H1 (cell line): ENCODE results near the gene GFM1. TPM values are rescaled to one million over a fixed set of nuclear protein-coding genes. Genes with fewer than 3 reads are reported as not detected.

Source experiments
- CTCF ChIA-PET: fragments of 300-600 bp; sonication (Branson Sonifier 250); formaldehyde crosslinking; loops from one replicate; lab custom pipeline; 2021; ENCODE audit not compliant: partially characterized antibody; lab: Charles Lee
- POLR2A ChIA-PET: fragments of 300-600 bp; sonication (Branson Sonifier 250); formaldehyde crosslinking; loops from one replicate; lab custom pipeline; 2021; ENCODE audit warnings: inconsistent platforms; ENCODE audit not compliant: partially characterized antibody; lab: Charles Lee
- DNase-seq, 2 experiments: peaks; one replicate each; pipeline versions ENCODE4 v3.0.0 to v3.0.0-alpha.2; 2010 to 2022; ENCODE audit warnings: low spot score in 2 of 2, low read depth in 1 of 2, mixed read lengths in 1 of 2
- FAIRE-seq: peaks from 2 replicates; lab custom pipeline; 2011; peaks lifted over from hg19 to GRCh38; lab: Jason Lieb, UNC
- H2AFZ ChIP-seq: 2 replicates; pipeline ENCODE4 v1.8.1; 2012; ENCODE audit warnings: low read length, inconsistent platforms
- H2AK5ac ChIP-seq: 2 replicates; pipeline ENCODE4 v1.6.1; 2013; ENCODE audit warnings: low read depth, low read length
- H2BK120ac ChIP-seq: replicated peaks from 2 replicates; pipeline ENCODE3; 2013; ENCODE audit warnings: low read depth, low read length, inconsistent platforms
- H2BK12ac ChIP-seq: 2 replicates; pipeline ENCODE4 v1.6.1; 2013; ENCODE audit warnings: low read depth, low read length
- H2BK15ac ChIP-seq: 2 replicates; pipeline ENCODE4 v1.6.1; 2013; ENCODE audit warnings: low read length
- H2BK20ac ChIP-seq: 2 replicates; pipeline ENCODE4 v1.6.1; 2013; ENCODE audit warnings: low read length
- H2BK5ac ChIP-seq: 2 replicates; pipeline ENCODE4 v1.6.1; 2013; ENCODE audit warnings: low read depth, low read length
- H3K14ac ChIP-seq: 2 replicates; pipeline ENCODE4 v1.6.1; 2013; ENCODE audit warnings: inconsistent platforms; ENCODE audit not compliant: insufficient read length
- H3K18ac ChIP-seq: 2 replicates; pipeline ENCODE4 v1.6.1; 2013; ENCODE audit warnings: low read length; ENCODE audit errors: extremely low read depth
- H3K23ac ChIP-seq: 2 replicates; pipeline ENCODE4 v1.6.1; 2013; ENCODE audit warnings: inconsistent platforms; ENCODE audit not compliant: insufficient read length
- H3K23me2 ChIP-seq: 2 replicates; pipeline ENCODE4 v1.6.1; 2013; ENCODE audit warnings: low read depth, low read length
- H3K27ac ChIP-seq: 2 replicates; pipeline ENCODE4 v1.6.1; 2011; ENCODE audit warnings: low read depth, low read length, inconsistent platforms
- H3K27me3 ChIP-seq, 4 experiments: replicated peaks in 1 of 4; 1 replicate in 1 of 4; 2 replicates in 3 of 4; pipeline versions ENCODE4 v1.6.1 to v1.8.1; 2011 to 2013; ENCODE audit warnings: low read length in 3 of 4, mild to moderate bottlenecking in 3 of 4, inconsistent platforms in 2 of 4, mixed read lengths in 2 of 4, moderate library complexity in 1 of 4; ENCODE audit not compliant: control insufficient read depth in 3 of 4, insufficient read depth in 3 of 4; ENCODE audit errors: extremely low read depth in 1 of 4
- H3K36me3 ChIP-seq, 4 experiments: 2 replicates each; pipeline versions ENCODE4 v1.6.1 to v1.8.1; 2011 to 2013; ENCODE audit warnings: mild to moderate bottlenecking in 4 of 4, low read length in 3 of 4, moderate library complexity in 2 of 4, control low read depth in 1 of 4, inconsistent platforms in 1 of 4; ENCODE audit not compliant: insufficient read depth in 4 of 4, control insufficient read depth in 2 of 4
- H3K4ac ChIP-seq: replicated peaks from 2 replicates; pipeline ENCODE3; 2013; ENCODE audit warnings: low read length, low read depth, mixed read lengths, inconsistent platforms; ENCODE audit not compliant: insufficient read length
- H3K4me1 ChIP-seq, 4 experiments: replicated peaks in 1 of 4; 1 replicate in 1 of 4; 2 replicates in 3 of 4; pipeline versions ENCODE4 v1.6.1 to v1.8.1; 2011 to 2013; ENCODE audit warnings: low read length in 3 of 4, inconsistent platforms in 2 of 4, mixed read lengths in 1 of 4; ENCODE audit not compliant: insufficient read depth in 4 of 4, control insufficient read depth in 3 of 4
- H3K4me2 ChIP-seq, 2 experiments: 2 replicates each; pipeline versions ENCODE4 v1.6.1 to v1.8.1; 2011 to 2013; ENCODE audit warnings: low read depth in 2 of 2, low read length in 2 of 2, control low read depth in 1 of 2, inconsistent platforms in 1 of 2, mild to moderate bottlenecking in 1 of 2; ENCODE audit not compliant: insufficient read depth in 1 of 2
- H3K4me3 ChIP-seq, 4 experiments: fragments of 200-600, 300-600 bp in 1 of 4; sonication (generic), shearing (Covaris generic), sonication (Bioruptor Twin) in 1 of 4; 2 replicates each; pipeline versions ENCODE4 v1.5.1 to v1.8.1; 2011 to 2016; ENCODE audit warnings: low read length in 4 of 4, low read depth in 3 of 4, control low read depth in 2 of 4, inconsistent platforms in 2 of 4, mild to moderate bottlenecking in 2 of 4, mixed read lengths in 1 of 4, moderate library complexity in 1 of 4; ENCODE audit not compliant: insufficient read depth in 2 of 4; ENCODE audit errors: extremely low read depth in 1 of 4
- H3K56ac ChIP-seq: replicated peaks from 2 replicates; pipeline ENCODE3; 2013; ENCODE audit warnings: low read depth, mild to moderate bottlenecking, mixed read lengths, low read length, inconsistent platforms; ENCODE audit not compliant: insufficient read length
- H3K79me1 ChIP-seq: 2 replicates; pipeline ENCODE4 v1.6.1; 2013; ENCODE audit warnings: low read depth, low read length, control low read depth
- H3K79me2 ChIP-seq, 2 experiments: 2 replicates each; pipeline versions ENCODE4 v1.6.1 to v1.8.1; 2012 to 2013; ENCODE audit warnings: low read length in 2 of 2, mild to moderate bottlenecking in 2 of 2, inconsistent platforms in 1 of 2; ENCODE audit not compliant: insufficient read depth in 2 of 2, control insufficient read depth in 1 of 2
- H3K9ac ChIP-seq, 4 experiments: replicated peaks in 1 of 4; 1 replicate in 1 of 4; 2 replicates in 3 of 4; pipeline versions ENCODE4 v1.6.1 to v1.8.1; 2011 to 2013; ENCODE audit warnings: low read depth in 3 of 4, low read length in 3 of 4, control low read depth in 2 of 4, mild to moderate bottlenecking in 2 of 4, moderate library complexity in 2 of 4, inconsistent platforms in 1 of 4; ENCODE audit errors: extremely low read depth in 1 of 4
- H3K9me3 ChIP-seq, 2 experiments: 2 replicates each; pipeline versions ENCODE4 v1.6.1 to v1.8.1; 2012 to 2013; ENCODE audit warnings: mild to moderate bottlenecking in 2 of 2, moderate library complexity in 2 of 2, control low read depth in 1 of 2, inconsistent platforms in 1 of 2, low read depth in 1 of 2, low read length in 1 of 2, mixed read lengths in 1 of 2; ENCODE audit not compliant: insufficient read depth in 2 of 2
- H4K20me1 ChIP-seq, 2 experiments: replicated peaks in 1 of 2; 2 replicates each; pipeline versions ENCODE3 to v1.8.1; 2011 to 2013; ENCODE audit warnings: inconsistent platforms in 2 of 2, low read length in 2 of 2, mild to moderate bottlenecking in 1 of 2; ENCODE audit not compliant: insufficient read depth in 2 of 2, control insufficient read depth in 1 of 2
- H4K5ac ChIP-seq: 2 replicates; pipeline ENCODE4 v1.6.1; 2013; ENCODE audit warnings: low read length, low read depth, mixed read lengths, inconsistent platforms; ENCODE audit not compliant: insufficient read length
- H4K8ac ChIP-seq: 2 replicates; pipeline ENCODE4 v1.8.0; 2013; ENCODE audit warnings: mild to moderate bottlenecking, moderate library complexity, low read length, inconsistent platforms; ENCODE audit not compliant: insufficient read depth; ENCODE audit errors: extremely low read depth
- H4K91ac ChIP-seq: replicated peaks from 2 replicates; pipeline ENCODE3; 2013; ENCODE audit warnings: low read length, mixed read lengths, inconsistent platforms; ENCODE audit not compliant: insufficient read length
- RFX5 ChIP-seq: IDR thresholded peaks from 2 replicates; pipeline ENCODE4 v1.6.1; 2011; ENCODE audit warnings: low read depth, low read length, improper control_type of control experiment, borderline replicate concordance
- SAP30 ChIP-seq: fragments of 300-600 bp; sonication (generic); IDR thresholded peaks from 2 replicates; pipeline ENCODE4 v1.7.1; 2012; ENCODE audit warnings: low read length, moderate library complexity, mild to moderate bottlenecking, inconsistent platforms; ENCODE audit not compliant: insufficient read depth, insufficient replicate concordance
- SP2 ChIP-seq: IDR thresholded peaks from 2 replicates; pipeline ENCODE4 v1.6.1; 2012; ENCODE audit warnings: mild to moderate bottlenecking, low read length, inconsistent platforms
- ZNF274 ChIP-seq: IDR thresholded peaks from 2 replicates; pipeline ENCODE4 v1.7.0; 2012; ENCODE audit warnings: low read length, borderline replicate concordance; ENCODE audit errors: extremely low read depth
- WGBS, 2 experiments: shearing (Covaris generic) in 1 of 2; methylation state at CpG; one replicate each; pipeline versions ENCODE4 v1.1.6 to v1.1.7; 2013 to 2015; ENCODE audit warnings: low lambda C conversion rate in 2 of 2, mixed read lengths in 2 of 2, inconsistent platforms in 1 of 2, low coverage in 1 of 2, missing lambda C conversion rate in 1 of 2; ENCODE audit not compliant: insufficient replicate concordance in 2 of 2, insufficient coverage in 1 of 2, insufficient read length in 1 of 2; ENCODE audit errors: extremely low coverage in 1 of 2, missing lambda C conversion rate in 1 of 2; 5-methylcytosine and 5-hydroxymethylcytosine counted together
- polyA plus RNA-seq, 7 experiments: library from polyadenylated mRNA; depleted of rRNA in 3 of 7; stranded (reverse) in 5 of 7; unstranded in 2 of 7; fragments of >200 nt in 5 of 7; fragments of 200-250 nt in 2 of 7; gene quantifications; 1 replicate in 5 of 7; 2 replicates in 1 of 7; 4 replicates in 1 of 7; pipeline versions ENCODE4 v1.2.1 to v1.2.3, GENCODE V29; 2011 to 2013; ENCODE audit warnings: missing spikeins in 2 of 7, mixed read lengths in 2 of 7
- total RNA-seq: library from RNA; stranded (reverse); fragmentation: NEBNext Ultra II Directional; extraction: Animal tissue kit (Norgen Biotek cat#: 25700); gene quantifications from 2 replicates; pipeline ENCODE4 v1.2.1, GENCODE V29; 2021

GFM1 gene
- total and polyA plus RNA-seq, 2 of the 8 experiments (the other 6 are each of a cell fraction or from before 2014, with no cell fraction given), result 10.9 to 45.3 TPM

GRCh38 chr3:158737410-158737809, 93.1 kb downstream of the GFM1 start:
- CTCF ChIA-PET, result interaction anchor here (1.1 to 2.8 kb wide), 4 partner anchors 10 to 52 kb away, joined by 3 to 18 read pairs (median 6); no protein-coding TSS in a partner anchor
- 98% methylated on average over 2 of the region's 2 CpGs; no CpG with 5 or more reads in 1 of the 2 experiments for WGBS, 2 experiments
- no peak overlapping the region for H4K8ac ChIP-seq

More at GRCh38 chr3:158737410-158737809, 93.1 kb downstream of the GFM1 start:
- FAIRE-seq (no peak), DNase-seq (no peak)
- H3K4me1 ChIP-seq, result no peaks in the 10 kb centered on the region
- no peak overlapping the region for H3K4me2 ChIP-seq
- no peak overlapping the region for H3K14ac ChIP-seq
- H2BK120ac ChIP-seq, result no peak overlapping the region
- TF ChIP-seq SP2 (no peak), ZNF274 (no peak), RFX5 (no peak), SAP30 (no peak)
- H2AFZ ChIP-seq, result no peak overlapping the region
- H3K23ac ChIP-seq, result no peak overlapping the region
- no peak overlapping the region for H3K18ac ChIP-seq
- H3K56ac ChIP-seq, result no peak overlapping the region
- peaks cover 0 to 7% (median 2%) of the 10 kb centered on the region in 4 experiments; a peak in 3 of 7 replicates for H3K27me3 ChIP-seq
- no peaks in the 10 kb centered on the region for H3K36me3 ChIP-seq
- H2BK15ac ChIP-seq, result no peak overlapping the region
- H2BK12ac ChIP-seq, result no peak overlapping the region
- H3K9me3 ChIP-seq, result peaks cover 4 to 5% of the 10 kb centered on the region in 2 experiments; a peak in 1 of 4 replicates
- H4K5ac ChIP-seq, result no peak overlapping the region
- no peak overlapping the region for H2BK20ac ChIP-seq
- H4K20me1 ChIP-seq, result no peaks in the 10 kb centered on the region
- H3K27ac ChIP-seq, result no peak overlapping the region
- no peak overlapping the region for H4K91ac ChIP-seq
- H3K4ac ChIP-seq, result no peak overlapping the region
- no peak overlapping the region for H2AK5ac ChIP-seq
- H3K4me3 ChIP-seq, result no peak overlapping the region
- POLR2A ChIA-PET, result no interaction called here
- peaks cover 5% of the 10 kb centered on the region; the same call in 1 of the 2 replicates for H3K23me2 ChIP-seq
- H3K79me2 ChIP-seq, result no peaks in the 10 kb centered on the region
- H3K79me1 ChIP-seq, result no peaks in the 10 kb centered on the region
- H3K9ac ChIP-seq, result no peak overlapping the region
- H2BK5ac ChIP-seq, result no peak overlapping the region
